ENCODE results near the gene FAM180B.

The FAM180B gene

GRCh38 chr11:47603295-47603694 lies 16.8 kb downstream of the FAM180B start:
- peaks cover 0 to 21% (median 3%) of the 10 kb centered on the region in 4 donors for H3K4me1 ChIP-seq

GRCh38 chr11:47605921-47606320 lies 19.4 kb downstream of the FAM180B start:
- H3K4me1 ChIP-seq: peaks cover 0 to 23% (median 3%) of the 10 kb centered on the region in 4 donors
- H3K9me3 ChIP-seq: no peaks in the 10 kb centered on the region
- no peak overlapping the region for H3K4me3 ChIP-seq
- H3K27me3 ChIP-seq: no peaks in the 10 kb centered on the region
- no peak for DNase-seq
- no peak for TF ChIP-seq CTCF (IDR thresholded peaks at IDR 0.05)
- intact Hi-C loops (cut with DNase I; ENCODE audit: low total_unique reads): no loop called here
- H3K36me3 ChIP-seq: peaks cover 0 to 13% (median 0%) of the 10 kb centered on the region in 3 donors
- H3K27ac ChIP-seq: no peak overlapping the region

More at GRCh38 chr11:47603295-47603694, 16.8 kb downstream of the FAM180B start:
- H3K36me3 ChIP-seq: no peaks in the 10 kb centered on the region
- no peak for TF ChIP-seq CTCF (IDR thresholded peaks at IDR 0.05)
- H3K27me3 ChIP-seq: no peaks in the 10 kb centered on the region
- DNase-seq: no peak
- no peaks in the 10 kb centered on the region for H3K9me3 ChIP-seq
- H3K4me3 ChIP-seq: no peak overlapping the region
- H3K27ac ChIP-seq: no peak overlapping the region
- intact Hi-C loops (cut with DNase I; ENCODE audit: low total_unique reads): no loop called here

- Histone ChIP-seq H3K4me3 (no peak overlapping the region), H3K27ac (peak overlapping the region in 1 of 2 donors; percentile 7), H3K27me3 (no peaks in the 10 kb centered on the region), H3K36me3 (peaks cover 0 to 19% (median 0%) of the 10 kb centered on the region in 3 donors), H3K9me3 (no peaks in the 10 kb centered on the region), H3K4me1 (peaks cover 0 to 23% (median 3%) of the 10 kb centered on the region in 4 donors)
- no peak for TF ChIP-seq CTCF (IDR thresholded peaks at IDR 0.05)
- DNase-seq: peak in 1 of 2 donors; percentile 63
- intact Hi-C loops (cut with DNase I; ENCODE audit: low total_unique reads): no loop called here
These were observed 20.3 kb downstream of the FAM180B start for GRCh38 chr11:47606731-47607130.

GRCh38 chr11:47607380-47607779 lies 20.9 kb downstream of the FAM180B start:
- Histone ChIP-seq H3K27ac (peak overlapping the region in 1 of 2 donors; percentile 7), H3K4me1 (peaks cover 0 to 23% (median 3%) of the 10 kb centered on the region in 4 donors), H3K27me3 (no peaks in the 10 kb centered on the region), H3K9me3 (no peaks in the 10 kb centered on the region), H3K4me3 (no peak overlapping the region), H3K36me3 (peaks cover 0 to 19% (median 0%) of the 10 kb centered on the region in 3 donors)
- intact Hi-C loops (cut with DNase I; ENCODE audit: low total_unique reads): no loop called here
- TF ChIP-seq CTCF (IDR thresholded peaks at IDR 0.05): no peak
- DNase-seq: peak; percentile 74 to 76

GRCh38 chr11:47609675-47610074 lies 23.2 kb downstream of the FAM180B start:
- TF ChIP-seq CTCF (IDR thresholded peaks at IDR 0.05): no peak
- no peaks in the 10 kb centered on the region for H3K27me3 ChIP-seq
- peaks cover 0 to 23% (median 3%) of the 10 kb centered on the region in 4 donors for H3K4me1 ChIP-seq
- H3K27ac ChIP-seq: no peak overlapping the region
- no peaks in the 10 kb centered on the region for H3K9me3 ChIP-seq
- no peak overlapping the region for H3K4me3 ChIP-seq
- intact Hi-C loops (cut with DNase I; ENCODE audit: low total_unique reads): no loop called here
- peaks cover 0 to 19% (median 0%) of the 10 kb centered on the region in 3 donors for H3K36me3 ChIP-seq
- peak in 1 of 2 donors; percentile 29 for DNase-seq

Measured in tibial artery (tissue), 4 donors.